HL-60 (cell line): Measurements from ENCODE around the gene TXLNA.

Experiments
- DNase-seq, 2 experiments: peaks; one replicate each; pipeline ENCODE4 v3.0.0-alpha.2; 2010 to 2020; ENCODE audit warnings: low read depth in 1 of 2, low spot score in 1 of 2
- H3K27ac ChIP-seq: fragments of 250-450 bp; sonication (Bioruptor Pico); replicated peaks from 2 replicates; pipeline ENCODE4 v1.5.1; 2020; ENCODE audit warnings: mild to moderate bottlenecking, moderate library complexity
- H3K27me3 ChIP-seq: fragments of 250-450 bp; sonication (Bioruptor Pico); 2 replicates; pipeline ENCODE4 v1.5.1; 2021; ENCODE audit warnings: mild to moderate bottlenecking, moderate library complexity; ENCODE audit not compliant: insufficient read depth, poor library complexity, severe bottlenecking
- H3K4me3 ChIP-seq: replicated peaks from 2 replicates; pipeline ENCODE4 v1.5.1; 2011; ENCODE audit warnings: mild to moderate bottlenecking, control low read depth, low read length; ENCODE audit not compliant: insufficient read depth
- GABPA ChIP-seq: IDR thresholded peaks from 2 replicates; pipeline ENCODE4 v1.6.1; 2012; ENCODE audit warnings: low read depth
- POLR2AphosphoS5 ChIP-seq: IDR thresholded peaks from 2 replicates; pipeline ENCODE4 v1.6.1; 2012; ENCODE audit warnings: low read depth
- SPI1 ChIP-seq: IDR thresholded peaks from 2 replicates; pipeline ENCODE4 v1.6.1; 2012; ENCODE audit warnings: low read depth, mild to moderate bottlenecking, borderline replicate concordance
- TF ChIP-seq, protein P1 (sequence below): IDR thresholded peaks from 2 replicates; pipeline ENCODE4 v1.6.1; 2012; ENCODE audit warnings: low read depth; ENCODE audit not compliant: insufficient replicate concordance
- TF ChIP-seq, protein P2 (sequence below): IDR thresholded peaks from one replicate; pipeline ENCODE4 v1.5.1; 2011; ENCODE audit warnings: low read length, control low read depth, inconsistent platforms; ENCODE audit not compliant: insufficient read depth

The TXLNA gene

DNA sequence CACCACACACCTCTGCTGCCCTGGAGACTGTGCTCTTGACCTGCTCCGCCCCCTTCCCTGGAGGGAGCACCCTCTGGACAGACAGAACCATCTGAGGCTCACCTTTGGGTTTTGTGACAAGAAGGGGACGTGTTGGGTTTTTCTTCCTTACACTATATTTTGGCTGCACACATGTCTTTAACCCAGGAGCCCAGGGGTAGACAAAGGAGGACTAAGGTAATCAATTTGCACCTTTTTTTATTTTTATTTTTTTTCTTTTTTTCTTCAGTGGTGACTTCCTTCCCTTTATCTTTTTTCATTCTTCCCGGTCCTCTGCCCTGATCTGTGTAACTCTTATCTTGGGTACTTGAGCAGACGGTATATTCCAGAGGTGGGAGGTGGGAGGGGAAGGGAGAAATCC is 8.5 kb upstream of the TXLNA start:
- TF ChIP-seq, protein P1, sequence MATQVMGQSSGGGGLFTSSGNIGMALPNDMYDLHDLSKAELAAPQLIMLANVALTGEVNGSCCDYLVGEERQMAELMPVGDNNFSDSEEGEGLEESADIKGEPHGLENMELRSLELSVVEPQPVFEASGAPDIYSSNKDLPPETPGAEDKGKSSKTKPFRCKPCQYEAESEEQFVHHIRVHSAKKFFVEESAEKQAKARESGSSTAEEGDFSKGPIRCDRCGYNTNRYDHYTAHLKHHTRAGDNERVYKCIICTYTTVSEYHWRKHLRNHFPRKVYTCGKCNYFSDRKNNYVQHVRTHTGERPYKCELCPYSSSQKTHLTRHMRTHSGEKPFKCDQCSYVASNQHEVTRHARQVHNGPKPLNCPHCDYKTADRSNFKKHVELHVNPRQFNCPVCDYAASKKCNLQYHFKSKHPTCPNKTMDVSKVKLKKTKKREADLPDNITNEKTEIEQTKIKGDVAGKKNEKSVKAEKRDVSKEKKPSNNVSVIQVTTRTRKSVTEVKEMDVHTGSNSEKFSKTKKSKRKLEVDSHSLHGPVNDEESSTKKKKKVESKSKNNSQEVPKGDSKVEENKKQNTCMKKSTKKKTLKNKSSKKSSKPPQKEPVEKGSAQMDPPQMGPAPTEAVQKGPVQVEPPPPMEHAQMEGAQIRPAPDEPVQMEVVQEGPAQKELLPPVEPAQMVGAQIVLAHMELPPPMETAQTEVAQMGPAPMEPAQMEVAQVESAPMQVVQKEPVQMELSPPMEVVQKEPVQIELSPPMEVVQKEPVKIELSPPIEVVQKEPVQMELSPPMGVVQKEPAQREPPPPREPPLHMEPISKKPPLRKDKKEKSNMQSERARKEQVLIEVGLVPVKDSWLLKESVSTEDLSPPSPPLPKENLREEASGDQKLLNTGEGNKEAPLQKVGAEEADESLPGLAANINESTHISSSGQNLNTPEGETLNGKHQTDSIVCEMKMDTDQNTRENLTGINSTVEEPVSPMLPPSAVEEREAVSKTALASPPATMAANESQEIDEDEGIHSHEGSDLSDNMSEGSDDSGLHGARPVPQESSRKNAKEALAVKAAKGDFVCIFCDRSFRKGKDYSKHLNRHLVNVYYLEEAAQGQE: no peak

DNA sequence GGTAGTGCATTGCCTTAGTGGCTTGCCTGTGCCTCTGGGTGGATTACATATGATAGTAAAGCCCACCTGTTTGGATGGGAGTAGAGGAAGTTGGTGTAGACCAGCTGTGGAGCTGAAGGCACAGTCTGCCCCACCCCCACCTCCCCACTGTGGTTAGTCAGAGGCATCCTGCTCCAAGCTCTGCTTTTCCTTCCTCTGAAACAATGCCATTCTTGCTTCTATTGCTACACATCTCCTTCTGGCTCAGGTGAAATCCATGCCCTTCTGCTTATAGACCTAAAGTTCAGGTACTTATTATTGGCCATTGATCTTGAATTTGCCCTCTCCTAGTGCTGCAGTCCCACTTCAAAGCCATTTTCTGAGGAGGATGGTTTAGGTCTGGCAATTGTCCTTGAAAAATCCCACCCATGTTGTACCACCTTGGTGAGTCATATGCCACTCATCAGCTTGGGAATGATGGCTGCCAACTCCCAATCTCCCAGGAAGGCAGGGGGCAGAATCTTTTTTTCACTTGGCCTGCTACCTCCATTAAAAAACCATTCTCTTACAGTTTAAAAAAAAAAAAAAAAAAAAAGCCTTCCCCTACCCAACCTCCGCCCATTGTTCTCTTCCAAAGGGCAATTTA is 6.7 kb upstream of the TXLNA start:
- TF ChIP-seq POLR2AphosphoS5: 0 out of 2 replicates have a peak, but pooled peaks have one; percentile 28
- no peak for TF ChIP-seq GABPA
- TF ChIP-seq, protein P1: no peak
- TF ChIP-seq, protein P2, sequence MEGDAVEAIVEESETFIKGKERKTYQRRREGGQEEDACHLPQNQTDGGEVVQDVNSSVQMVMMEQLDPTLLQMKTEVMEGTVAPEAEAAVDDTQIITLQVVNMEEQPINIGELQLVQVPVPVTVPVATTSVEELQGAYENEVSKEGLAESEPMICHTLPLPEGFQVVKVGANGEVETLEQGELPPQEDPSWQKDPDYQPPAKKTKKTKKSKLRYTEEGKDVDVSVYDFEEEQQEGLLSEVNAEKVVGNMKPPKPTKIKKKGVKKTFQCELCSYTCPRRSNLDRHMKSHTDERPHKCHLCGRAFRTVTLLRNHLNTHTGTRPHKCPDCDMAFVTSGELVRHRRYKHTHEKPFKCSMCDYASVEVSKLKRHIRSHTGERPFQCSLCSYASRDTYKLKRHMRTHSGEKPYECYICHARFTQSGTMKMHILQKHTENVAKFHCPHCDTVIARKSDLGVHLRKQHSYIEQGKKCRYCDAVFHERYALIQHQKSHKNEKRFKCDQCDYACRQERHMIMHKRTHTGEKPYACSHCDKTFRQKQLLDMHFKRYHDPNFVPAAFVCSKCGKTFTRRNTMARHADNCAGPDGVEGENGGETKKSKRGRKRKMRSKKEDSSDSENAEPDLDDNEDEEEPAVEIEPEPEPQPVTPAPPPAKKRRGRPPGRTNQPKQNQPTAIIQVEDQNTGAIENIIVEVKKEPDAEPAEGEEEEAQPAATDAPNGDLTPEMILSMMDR: no peak
- no peak for TF ChIP-seq SPI1
- no peaks in the 10 kb centered on the region for H3K27me3 ChIP-seq
- no peak overlapping the region for H3K4me3 ChIP-seq
- no peak overlapping the region for H3K27ac ChIP-seq
- peak in 1 of 2 experiments; percentile 40 for DNase-seq

More for the DNA sequence above, 8.5 kb upstream of the TXLNA start:
- DNase-seq: no peak
- H3K27ac ChIP-seq: no peak overlapping the region
- no peaks in the 10 kb centered on the region for H3K27me3 ChIP-seq
- no peak overlapping the region for H3K4me3 ChIP-seq

DNA sequence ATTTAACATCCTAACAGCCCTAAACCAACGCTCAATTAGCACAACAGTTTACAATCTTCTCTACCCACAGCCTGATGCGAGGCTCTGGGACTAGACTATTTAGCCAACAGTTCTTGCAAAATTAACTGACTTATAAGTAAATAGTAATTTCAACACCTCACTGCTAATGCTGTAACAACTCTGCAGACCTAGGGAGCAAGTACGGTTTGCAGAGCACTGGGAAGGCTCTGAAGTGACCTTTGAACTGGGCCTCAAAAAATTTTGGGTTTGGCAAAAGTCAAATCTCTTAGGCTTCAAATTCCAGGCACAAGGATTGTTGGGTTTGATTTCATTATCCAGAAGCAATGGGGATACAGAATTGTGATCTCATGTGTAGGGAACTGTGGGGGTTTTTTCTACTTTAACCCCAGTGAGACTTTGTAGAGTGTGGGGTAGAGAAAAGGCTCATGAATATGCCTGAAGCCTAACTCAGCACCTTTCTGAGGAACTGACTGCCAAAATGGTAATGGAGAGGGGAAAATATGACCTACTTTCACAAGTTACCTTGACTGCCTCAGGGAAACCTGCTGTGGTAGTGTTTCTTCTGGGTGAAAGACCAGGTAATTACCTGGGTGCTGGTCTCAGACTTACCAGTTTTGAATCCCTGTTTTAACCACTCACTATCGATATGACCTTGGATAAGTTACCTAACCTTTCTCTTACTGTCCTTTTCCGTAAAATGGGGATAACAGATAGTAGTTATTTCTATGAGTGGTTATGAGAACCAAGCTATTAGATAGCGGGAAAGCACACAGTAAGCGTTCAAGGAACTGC is 889 bp upstream of the TXLNA start:
- Histone ChIP-seq H3K27me3 (no peaks in the 10 kb centered on the region), H3K27ac (peak overlapping the region; percentile 87), H3K4me3 (no peak overlapping the region)
- DNase-seq: peak; percentile 70 to 73
- TF ChIP-seq GABPA (no peak), SPI1 (no peak), POLR2AphosphoS5 (no peak)
- TF ChIP-seq, protein P2: no peak
- TF ChIP-seq, protein P1: no peak
